BE2C (cell line): ENCODE measurements around the gene FBXL7.
A peak's percentile ranks its signal among the peaks of the same experiment; 100 is the strongest.

Source experiments
- DNase-seq: peaks from one replicate; pipeline ENCODE4 v3.0.0-alpha.2; 2020
- H3K27me3 ChIP-seq: fragments of 250-450 bp; sonication (Bioruptor Pico); 2 replicates; pipeline ENCODE4 v1.5.1; 2020; ENCODE audit warnings: mild to moderate bottlenecking
- H3K36me3 ChIP-seq: fragments of 250-450 bp; sonication (Bioruptor Pico); 2 replicates; pipeline ENCODE4 v1.5.1; 2020; ENCODE audit warnings: mild to moderate bottlenecking
- H3K4me1 ChIP-seq: fragments of 250-450 bp; sonication (Bioruptor Pico); 2 replicates; pipeline ENCODE4 v1.5.1; 2020
- H3K4me3 ChIP-seq: 2 replicates; pipeline ENCODE4 v1.5.1; 2011; ENCODE audit warnings: low read depth, low read length
- H3K9me3 ChIP-seq: fragments of 250-450 bp; sonication (Bioruptor Pico); 2 replicates; pipeline ENCODE4 v1.5.1; 2020
- CTCF ChIP-seq: IDR thresholded peaks from 2 replicates; pipeline ENCODE4 v1.5.1; 2012; ENCODE audit warnings: mild to moderate bottlenecking, low read depth, low read length

Gene FBXL7

DNA sequence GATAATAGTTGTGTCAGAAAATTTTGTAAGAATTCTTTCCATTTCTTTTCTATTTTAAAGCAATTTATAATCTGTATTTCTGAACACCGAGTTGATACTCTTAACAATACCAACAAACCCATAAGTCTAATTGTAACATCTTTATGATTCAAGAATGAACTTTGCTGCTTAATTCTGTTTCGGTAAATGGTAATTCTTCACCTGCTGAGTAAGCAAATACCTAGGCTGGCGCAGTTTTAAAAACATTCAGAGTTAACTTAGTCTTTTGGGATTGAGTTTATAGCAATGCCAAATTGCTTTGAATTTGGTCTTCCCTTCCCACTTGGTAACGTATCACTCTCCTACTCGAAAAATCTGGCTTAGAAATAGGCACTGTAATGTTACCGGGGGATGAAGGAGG is 456.6 kb downstream of the FBXL7 start:
- Histone ChIP-seq H3K9me3 (no peaks in the 10 kb centered on the region), H3K36me3 (no peaks in the 10 kb centered on the region), H3K4me3 (no peak overlapping the region), H3K4me1 (peaks cover 18% of the 10 kb centered on the region), H3K27me3 (no peaks in the 10 kb centered on the region)
- TF ChIP-seq CTCF, result no peak
- no peak for DNase-seq

- no peaks in the 10 kb centered on the region for H3K27me3 ChIP-seq
- no peaks in the 10 kb centered on the region for H3K36me3 ChIP-seq
- peaks cover 18% of the 10 kb centered on the region for H3K4me1 ChIP-seq
- H3K4me3 ChIP-seq, result no peak overlapping the region
- no peaks in the 10 kb centered on the region for H3K9me3 ChIP-seq
- no peak for DNase-seq
- no peak for TF ChIP-seq CTCF
These were observed 457.1 kb downstream of the FBXL7 start for GRCh38 chr5:15957124-15957523.

- no peak for TF ChIP-seq CTCF
- Histone ChIP-seq H3K4me1 (peaks cover 18% of the 10 kb centered on the region), H3K4me3 (no peak overlapping the region), H3K9me3 (no peaks in the 10 kb centered on the region), H3K36me3 (no peaks in the 10 kb centered on the region), H3K27me3 (no peaks in the 10 kb centered on the region)
- DNase-seq, result peak; percentile 70
These were observed 459.6 kb downstream of the FBXL7 start for GRCh38 chr5:15959370-15960164.

DNA sequence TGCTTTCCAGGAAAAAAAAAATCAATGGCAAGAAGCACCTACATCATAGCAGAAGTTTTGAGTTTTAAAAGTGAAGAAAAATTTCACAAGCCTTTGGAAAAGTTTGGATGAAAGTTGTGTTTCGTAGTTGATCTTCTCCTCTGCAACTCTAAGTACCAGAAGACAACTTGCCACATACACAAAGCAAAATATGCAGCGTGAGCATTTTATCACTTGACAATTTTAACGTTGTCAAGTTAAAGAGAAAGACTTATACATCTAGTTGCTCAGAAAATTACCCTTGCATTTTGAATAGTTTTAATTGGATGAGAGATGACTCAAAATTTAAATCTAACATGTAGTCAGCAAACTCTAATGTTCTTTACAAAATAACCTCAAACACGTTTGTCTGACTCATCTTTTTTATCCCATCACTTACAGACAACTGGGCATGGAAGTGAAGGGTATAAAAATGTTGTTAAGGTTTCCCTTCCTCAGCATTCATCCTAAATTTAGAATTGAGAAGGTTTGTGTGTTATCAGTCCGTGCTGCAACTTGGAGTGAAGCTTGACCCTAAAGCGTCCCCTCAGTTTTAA is 466.2 kb downstream of the FBXL7 start:
- Histone ChIP-seq H3K36me3 (no peaks in the 10 kb centered on the region), H3K4me3 (no peak overlapping the region), H3K27me3 (no peaks in the 10 kb centered on the region), H3K9me3 (no peaks in the 10 kb centered on the region), H3K4me1 (no peaks in the 10 kb centered on the region; the same call in 1 of the 2 replicates)
- no peak for DNase-seq
- no peak for TF ChIP-seq CTCF

DNA sequence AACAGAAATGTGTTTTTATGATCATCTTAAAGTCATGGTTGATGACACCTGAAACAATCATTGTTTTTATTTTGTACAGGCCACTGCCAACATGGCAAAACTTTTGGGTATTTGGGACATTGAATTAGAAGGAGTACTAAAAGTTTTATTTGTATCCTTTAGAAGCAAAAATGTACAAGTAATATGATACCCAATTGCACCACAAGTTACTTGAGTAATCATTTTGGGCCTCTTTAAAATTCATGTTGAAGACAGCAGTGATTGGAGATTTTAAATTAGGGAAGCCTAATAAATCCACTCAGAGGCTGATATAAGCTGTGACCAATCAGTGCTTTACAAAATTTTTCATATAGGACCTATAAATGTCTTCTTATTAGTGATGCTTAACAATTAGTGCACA is 466.7 kb downstream of the FBXL7 start:
- no peaks in the 10 kb centered on the region; the same call in 1 of the 2 replicates for H3K4me1 ChIP-seq
- H3K27me3 ChIP-seq, result no peaks in the 10 kb centered on the region
- no peak overlapping the region for H3K4me3 ChIP-seq
- H3K36me3 ChIP-seq, result no peaks in the 10 kb centered on the region
- TF ChIP-seq CTCF, result no peak
- DNase-seq, result no peak
- H3K9me3 ChIP-seq, result no peaks in the 10 kb centered on the region

GRCh38 chr5:15968993-15969392 is 469.0 kb downstream of the FBXL7 start:
- Histone ChIP-seq H3K4me1 (no peaks in the 10 kb centered on the region; the same call in 1 of the 2 replicates), H3K4me3 (no peak overlapping the region), H3K27me3 (no peaks in the 10 kb centered on the region), H3K36me3 (no peaks in the 10 kb centered on the region), H3K9me3 (no peaks in the 10 kb centered on the region)
- no peak for DNase-seq
- no peak for TF ChIP-seq CTCF
